ENCODE data around the gene CLTCL1.

DNA sequence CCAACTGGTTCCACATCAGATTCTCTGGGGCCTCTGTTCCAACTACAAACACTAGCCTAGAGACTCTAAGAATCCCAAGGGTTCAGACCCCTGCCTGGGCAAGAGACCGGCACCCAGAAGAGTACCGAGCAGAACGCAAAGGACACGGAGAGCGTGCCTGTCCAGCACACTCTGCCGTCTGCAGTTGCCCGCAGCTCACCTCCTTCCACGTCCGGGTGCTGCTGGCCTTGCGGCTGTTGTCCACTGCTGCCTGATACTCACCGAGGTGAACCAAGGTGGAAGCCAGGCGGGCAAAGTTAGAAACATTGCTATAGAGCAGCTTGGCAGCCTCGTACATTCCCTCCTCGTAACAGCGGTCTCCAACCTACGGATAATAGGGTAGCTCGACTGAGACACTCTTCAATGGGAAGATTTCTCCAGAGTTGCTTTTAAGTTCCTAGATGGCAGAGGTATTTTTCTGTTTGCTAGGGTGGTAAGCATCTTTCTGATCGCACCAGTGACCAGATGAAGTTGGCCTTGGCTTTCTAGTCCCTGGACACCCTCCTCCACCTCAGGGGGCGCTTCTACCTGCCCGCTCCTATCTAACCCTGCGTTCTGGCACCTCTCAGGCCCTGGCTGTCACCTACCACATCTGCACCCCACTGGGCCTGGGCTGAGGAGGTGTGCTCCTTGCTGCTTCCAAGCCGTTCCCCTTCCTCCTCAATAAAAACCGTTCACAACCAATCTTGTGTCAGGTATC lies 90.2 kb downstream of the CLTCL1 start:
- TF ChIP-seq, protein P1, sequence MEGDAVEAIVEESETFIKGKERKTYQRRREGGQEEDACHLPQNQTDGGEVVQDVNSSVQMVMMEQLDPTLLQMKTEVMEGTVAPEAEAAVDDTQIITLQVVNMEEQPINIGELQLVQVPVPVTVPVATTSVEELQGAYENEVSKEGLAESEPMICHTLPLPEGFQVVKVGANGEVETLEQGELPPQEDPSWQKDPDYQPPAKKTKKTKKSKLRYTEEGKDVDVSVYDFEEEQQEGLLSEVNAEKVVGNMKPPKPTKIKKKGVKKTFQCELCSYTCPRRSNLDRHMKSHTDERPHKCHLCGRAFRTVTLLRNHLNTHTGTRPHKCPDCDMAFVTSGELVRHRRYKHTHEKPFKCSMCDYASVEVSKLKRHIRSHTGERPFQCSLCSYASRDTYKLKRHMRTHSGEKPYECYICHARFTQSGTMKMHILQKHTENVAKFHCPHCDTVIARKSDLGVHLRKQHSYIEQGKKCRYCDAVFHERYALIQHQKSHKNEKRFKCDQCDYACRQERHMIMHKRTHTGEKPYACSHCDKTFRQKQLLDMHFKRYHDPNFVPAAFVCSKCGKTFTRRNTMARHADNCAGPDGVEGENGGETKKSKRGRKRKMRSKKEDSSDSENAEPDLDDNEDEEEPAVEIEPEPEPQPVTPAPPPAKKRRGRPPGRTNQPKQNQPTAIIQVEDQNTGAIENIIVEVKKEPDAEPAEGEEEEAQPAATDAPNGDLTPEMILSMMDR (IDR thresholded peaks at IDR 0.05), result no peak
- TF ChIP-seq POLR2A (IDR thresholded peaks at IDR 0.05), result no peak
